Left lung (tissue), 10 donors: Measurements from ENCODE around the gene ILDR2. TPM values are rescaled to one million over a fixed set of nuclear protein-coding genes. Genes with fewer than 3 reads are reported as not detected.

Source experiments
- ATAC-seq: fragments of 200-7000 bp; cut with Tn5 transposase; one replicate; pipeline ENCODE4 v1.9.1; 2020; ENCODE audit warnings: moderate library complexity
- DNase-seq, 4 donors: peaks; one replicate each; pipeline ENCODE4 v3.0.0-alpha.2; 2013 to 2020
- H3K27ac ChIP-seq, 2 donors: fragments of 200-600 bp; sonication (generic) in 1 of 2; one replicate each; pipeline versions ENCODE4 v1.5.0 to v1.8.0; 2020 to 2021
- H3K27me3 ChIP-seq, 2 donors: fragments of 200-600 bp; sonication (generic) in 1 of 2; one replicate each; pipeline versions ENCODE4 v1.5.0 to v1.8.0; 2020 to 2021
- H3K36me3 ChIP-seq, 2 donors: fragments of 200-600 bp; sonication (generic) in 1 of 2; one replicate each; pipeline versions ENCODE4 v1.5.0 to v1.8.0; 2020 to 2021
- H3K4me1 ChIP-seq, 2 donors: fragments of 200-600 bp; one replicate each; pipeline ENCODE4 v1.8.0; 2021
- H3K4me3 ChIP-seq, 2 donors: fragments of 200-600 bp; sonication (generic) in 1 of 2; one replicate each; pipeline versions ENCODE4 v1.5.0 to v1.8.0; 2020 to 2021; ENCODE audit warnings: mild to moderate bottlenecking in 1 of 2
- H3K9me3 ChIP-seq, 2 donors: fragments of 200-600 bp; sonication (generic) in 1 of 2; one replicate each; pipeline versions ENCODE4 v1.5.0 to v1.8.0; 2020 to 2021
- CTCF ChIP-seq, 2 donors: fragments of 200-600 bp; sonication (generic) in 1 of 2; IDR thresholded peaks; one replicate each; pipeline versions ENCODE4 v1.5.0 to v1.8.0; 2021; ENCODE audit warnings: antibody characterized with exemption in 2 of 2
- intact Hi-C, 2 donors: fragments of 100-400 bp; cut with DNase I; formaldehyde crosslinking; loops; one replicate each; pipeline versions ENCODE4 v1.11.2 to v1.14.2; 2022
- polyA plus RNA-seq, 6 donors: library from polyadenylated mRNA; unstranded; fragments of 120-200 nt; gene quantifications; one replicate each; pipeline ENCODE4 v1.2.1, GENCODE V29; 2013; ENCODE audit not compliant: insufficient read length in 6 of 6
- total RNA-seq, 2 donors: library from RNA; stranded (reverse); fragmentation: NEBNext Ultra II Directional; extraction: Animal tissue kit (Norgen Biotek cat#: 25700); gene quantifications; one replicate each; pipeline ENCODE4 v1.2.1, GENCODE V29; 2021
- donor health status: DM: no; HTN: yes; CAD: no.
- donor health status: DM: no; HTN: no; CAD: no.

The ILDR2 gene
- total and polyA plus RNA-seq, 8 donors = 0.36 to 2.1 (median 0.64) TPM

DNA sequence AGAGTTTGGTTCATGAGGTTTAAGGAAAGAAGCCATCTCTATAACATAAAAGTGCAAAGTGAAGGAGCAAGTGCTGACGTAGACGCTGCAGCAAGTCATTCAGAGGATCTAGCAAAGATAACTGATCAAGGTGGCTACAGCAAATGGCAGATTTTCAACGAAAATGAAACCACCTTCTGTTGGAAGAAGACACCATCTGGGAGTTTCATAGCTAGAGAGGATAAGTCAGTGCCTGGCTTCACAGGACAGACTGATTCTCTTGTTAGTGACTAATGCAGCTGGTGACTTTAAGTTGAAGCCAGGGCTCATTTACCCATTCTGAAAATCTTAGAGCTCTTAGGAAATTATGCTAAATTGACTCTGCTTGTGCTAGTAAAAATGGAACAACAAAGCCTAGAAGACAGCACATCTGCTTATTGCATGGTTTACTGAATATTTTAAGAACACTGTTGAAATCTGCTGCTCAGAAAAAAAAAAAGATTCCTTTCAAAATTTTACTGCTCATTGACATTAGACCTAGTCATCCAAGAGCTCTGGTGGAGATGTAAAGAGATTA is 24.2 kb upstream of the ILDR2 start:
- H3K36me3 ChIP-seq = no peaks in the 10 kb centered on the region
- no peak overlapping the region for H3K4me3 ChIP-seq
- no peak for TF ChIP-seq CTCF (IDR thresholded peaks at IDR 0.05)
- DNase-seq (no peak), ATAC-seq (no peak)
- H3K27me3 ChIP-seq = peaks cover 0 to 3% of the 10 kb centered on the region in 2 donors
- peaks cover 0 to 12% of the 10 kb centered on the region in 2 donors for H3K9me3 ChIP-seq
- H3K27ac ChIP-seq = no peak overlapping the region
- no peaks in the 10 kb centered on the region for H3K4me1 ChIP-seq
- intact Hi-C loops = no loop called here

DNA sequence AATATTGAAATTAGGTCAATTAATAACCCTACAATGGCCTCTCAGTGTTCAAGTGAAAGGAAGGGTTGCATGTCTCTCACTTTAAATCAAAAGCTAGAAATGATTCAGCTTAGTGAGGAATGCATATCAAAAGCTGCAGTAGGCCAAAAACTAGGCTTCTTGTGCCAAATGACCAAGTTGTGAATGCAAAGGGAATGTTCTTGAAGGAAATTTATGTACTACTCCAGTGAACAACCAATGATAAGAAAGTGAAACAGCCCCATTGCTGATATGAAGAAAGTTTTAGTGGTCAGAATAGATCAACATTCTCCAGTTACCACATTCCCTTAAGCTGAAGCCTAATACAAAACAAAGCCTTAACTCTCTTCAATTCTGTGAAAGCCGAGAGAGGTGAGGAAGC is 23.7 kb upstream of the ILDR2 start:
- Histone ChIP-seq H3K9me3 (peaks cover 0 to 12% of the 10 kb centered on the region in 2 donors), H3K36me3 (no peaks in the 10 kb centered on the region), H3K27ac (no peak overlapping the region), H3K27me3 (peaks cover 0 to 5% of the 10 kb centered on the region in 2 donors), H3K4me1 (no peaks in the 10 kb centered on the region), H3K4me3 (no peak overlapping the region)
- DNase-seq (no peak), ATAC-seq (no peak)
- intact Hi-C loops = no loop called here
- TF ChIP-seq CTCF (IDR thresholded peaks at IDR 0.05) = no peak

DNA sequence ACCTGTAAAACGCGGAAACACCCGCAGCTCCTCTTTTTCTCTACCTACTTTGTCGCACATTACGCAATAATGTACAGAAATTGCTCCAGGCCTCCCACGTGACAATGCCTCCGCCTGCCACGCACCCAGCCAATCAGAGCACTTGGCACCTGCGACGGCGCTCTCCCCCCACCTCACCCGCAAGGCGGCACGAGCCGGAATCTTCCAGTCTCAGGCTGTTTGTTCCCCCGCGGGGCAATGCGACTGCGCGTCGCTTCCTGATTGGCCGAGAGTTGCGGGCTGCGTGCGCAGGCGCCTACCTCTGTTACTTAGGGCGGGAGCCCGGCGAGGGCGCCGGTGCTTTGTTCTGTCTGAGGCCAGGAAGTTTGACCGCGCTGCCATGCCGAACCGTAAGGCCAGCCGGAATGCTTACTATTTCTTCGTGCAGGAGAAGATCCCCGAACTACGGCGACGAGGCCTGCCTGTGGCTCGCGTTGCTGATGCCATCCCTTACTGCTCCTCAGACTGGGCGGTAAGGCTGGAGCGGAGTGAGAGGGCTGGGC is 13.7 kb upstream of the ILDR2 start, which contains the start of gene MAEL:
Gene MAEL (plus strand): TSS at position 307 of the 542 bp plus-strand sequence. CDS start 73 bp downstream, at position 380.
- Histone ChIP-seq H3K36me3 (no peaks in the 10 kb centered on the region), H3K4me1 (no peaks in the 10 kb centered on the region), H3K9me3 (peaks cover 0 to 6% of the 10 kb centered on the region in 2 donors), H3K27me3 (no peaks in the 10 kb centered on the region), H3K27ac (no peak within 1 kb of the TSS), H3K4me3 (no peak within 1 kb of the TSS)
- no peak for ATAC-seq
- intact Hi-C loops = loop anchor here in 1 of 2 donors (10.0 kb wide), 1 partner anchor 64 kb away; no protein-coding TSS in a partner anchor
- no peak for TF ChIP-seq CTCF (IDR thresholded peaks at IDR 0.05)
- peak in 1 of 4 donors; percentile 76 for DNase-seq

DNA sequence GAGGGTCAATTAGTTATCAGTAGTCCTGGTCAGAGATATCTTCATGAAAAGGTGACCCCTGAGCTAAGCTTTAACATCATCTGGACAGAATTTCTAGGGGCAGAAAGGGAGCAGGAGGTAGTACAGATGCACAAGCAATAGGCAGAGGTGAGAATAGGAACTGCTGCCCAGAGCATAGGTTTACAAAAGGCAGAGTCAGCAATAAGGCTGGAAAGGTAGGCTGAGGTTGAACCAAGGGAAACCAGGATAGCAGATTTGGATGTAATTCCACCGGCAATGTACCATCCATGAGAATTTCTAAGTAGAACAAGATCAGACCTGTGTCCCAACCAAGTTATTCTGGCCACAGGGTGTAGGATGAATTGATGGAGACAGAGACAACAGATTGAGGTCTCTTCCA is 6.2 kb upstream of the ILDR2 start:
- H3K4me3 ChIP-seq = no peak overlapping the region
- DNase-seq = no peak
- H3K9me3 ChIP-seq = no peaks in the 10 kb centered on the region
- H3K4me1 ChIP-seq = no peaks in the 10 kb centered on the region
- H3K27ac ChIP-seq = no peak overlapping the region
- H3K36me3 ChIP-seq = no peaks in the 10 kb centered on the region
- ATAC-seq = no peak
- intact Hi-C loops = loop anchor here in 1 of 2 donors (10.0 kb wide), 1 partner anchor 57 kb away; no protein-coding TSS in a partner anchor
- TF ChIP-seq CTCF (IDR thresholded peaks at IDR 0.05) = no peak
- H3K27me3 ChIP-seq = peaks cover 0 to 13% of the 10 kb centered on the region in 2 donors

GRCh38 chr1:166980818-166981217 is 5.5 kb upstream of the ILDR2 start:
- Histone ChIP-seq H3K4me3 (no peak overlapping the region), H3K9me3 (no peaks in the 10 kb centered on the region), H3K27ac (no peak overlapping the region), H3K4me1 (no peaks in the 10 kb centered on the region), H3K27me3 (peaks cover 0 to 21% of the 10 kb centered on the region in 2 donors), H3K36me3 (no peaks in the 10 kb centered on the region)
- no peak for TF ChIP-seq CTCF (IDR thresholded peaks at IDR 0.05)
- intact Hi-C loops = loop anchor here in 1 of 2 donors (10.0 kb wide), 1 partner anchor 56 kb away; no protein-coding TSS in a partner anchor
- ATAC-seq = no peak
- DNase-seq = no peak
